ENCODE results near the gene SRMS.
"Not testable (repeated sequence)": the region's sequence is repeated elsewhere in the genome, so short reads cannot be mapped to it uniquely, and the experiment has no call there.

- TF ChIP-seq POLR2A (IDR thresholded peaks at IDR 0.05; ENCODE audit: low read length); GATA1 (IDR thresholded peaks at IDR 0.05; ENCODE audit: low read depth, low read length): not testable (repeated sequence)
Measured at GRCh38 chr20:63571087-63571478, 23.5 kb upstream of the SRMS start.

Measured in erythroblast (primary cell).